Stimulated activated CD8-positive, alpha-beta memory T cell treated with anti-CD3 and anti-CD28 coated beads, Interleukin-12 subunit alpha, Interleukin-12 subunit beta, amount 100 ng/mL, for 24 hours (primary cell): ENCODE measurements around the gene SLC35E4.
"Not testable (repeated sequence)": the region's sequence is repeated elsewhere in the genome, so short reads cannot be mapped to it uniquely, and the experiment has no call there.

Source experiments
- DNase-seq: peaks from one replicate; pipeline ENCODE4 v3.0.0-alpha.2; 2020; ENCODE audit errors: extremely low read depth

Gene SLC35E4, protein sequence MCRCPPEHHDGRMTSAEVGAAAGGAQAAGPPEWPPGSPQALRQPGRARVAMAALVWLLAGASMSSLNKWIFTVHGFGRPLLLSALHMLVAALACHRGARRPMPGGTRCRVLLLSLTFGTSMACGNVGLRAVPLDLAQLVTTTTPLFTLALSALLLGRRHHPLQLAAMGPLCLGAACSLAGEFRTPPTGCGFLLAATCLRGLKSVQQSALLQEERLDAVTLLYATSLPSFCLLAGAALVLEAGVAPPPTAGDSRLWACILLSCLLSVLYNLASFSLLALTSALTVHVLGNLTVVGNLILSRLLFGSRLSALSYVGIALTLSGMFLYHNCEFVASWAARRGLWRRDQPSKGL

GRCh38 chr22:30635273-30636225 lies at the start of gene SLC35E4:
Gene SLC35E4 (plus strand): TSS chr22:30635781. CDS start chr22:30636451, 670 bp downstream.
- peak; percentile 82 for DNase-seq

DNA sequence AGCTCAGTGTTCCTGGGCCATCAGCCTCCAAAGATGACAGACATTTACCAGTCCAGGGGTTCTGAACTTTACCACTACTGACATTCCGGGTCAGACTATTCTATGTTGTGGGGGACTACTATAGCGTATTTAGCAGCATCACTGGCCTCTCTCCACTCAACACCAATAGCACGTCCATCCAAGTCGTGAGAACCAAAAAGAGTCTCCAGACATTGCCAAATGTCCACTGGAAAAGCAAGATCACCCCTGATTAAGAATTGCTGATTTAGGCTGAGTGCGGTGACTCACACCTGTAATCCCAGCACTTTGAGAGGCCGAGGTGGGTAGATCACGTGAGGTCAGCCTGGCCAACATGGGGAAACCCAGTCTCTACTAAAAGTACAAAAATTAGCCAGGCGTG lies 49.2 kb upstream of the SLC35E4 start:
- DNase-seq = no peak

DNA sequence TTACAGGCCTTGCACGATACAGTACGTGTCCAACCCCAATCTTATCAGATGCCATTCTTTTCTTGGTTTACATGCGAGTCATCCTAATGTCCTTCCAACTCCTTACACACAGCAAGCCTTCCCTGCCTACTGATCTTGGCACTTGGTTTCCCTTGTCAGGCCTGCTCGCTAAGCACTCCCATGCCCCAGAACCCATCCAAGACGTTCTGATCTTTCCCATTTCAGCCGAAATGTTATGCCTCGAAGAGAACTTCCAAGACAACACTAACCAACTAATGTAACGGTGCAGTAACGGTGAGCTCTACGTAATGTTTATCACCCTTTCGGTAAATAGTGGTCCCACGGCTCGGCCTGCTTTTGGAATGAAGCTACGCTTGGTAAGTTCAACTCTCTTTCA lies 44.4 kb upstream of the SLC35E4 start:
- no peak for DNase-seq

DNA sequence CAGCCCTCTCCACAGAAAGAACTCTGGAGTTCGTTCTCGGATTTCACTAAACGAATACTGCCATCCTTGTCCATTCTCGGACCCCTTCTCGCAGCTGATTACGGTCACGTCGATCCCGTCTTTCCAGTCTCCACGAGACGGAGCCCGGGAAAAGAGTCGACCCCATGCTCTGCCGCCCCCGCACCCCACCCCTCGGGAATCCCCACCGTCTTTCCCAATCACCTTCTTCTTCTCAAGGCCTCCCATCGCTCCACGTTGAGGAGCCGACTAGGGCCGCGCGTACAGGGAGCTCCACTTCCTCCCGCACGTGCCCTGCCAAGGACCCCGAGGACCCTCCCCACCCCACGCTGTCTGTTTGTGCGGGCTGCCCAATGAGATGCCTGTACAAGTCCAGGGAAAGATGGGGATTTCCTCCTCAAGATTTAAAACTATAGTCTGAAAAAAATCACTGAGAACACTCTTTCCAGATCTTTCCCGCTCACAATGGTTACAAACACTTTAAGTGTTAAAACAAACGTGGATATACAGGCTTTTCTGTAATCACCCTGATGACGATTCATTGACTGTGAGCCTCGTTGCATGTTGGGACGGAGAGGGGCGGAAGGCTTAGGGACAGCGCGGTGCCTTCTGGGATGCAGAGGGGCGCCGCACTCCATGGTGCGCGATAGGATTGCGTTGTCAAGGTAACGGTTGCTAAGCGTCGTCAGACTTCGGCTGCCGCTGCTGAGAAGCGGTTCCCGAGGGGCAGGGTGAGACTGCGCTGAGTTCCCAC lies 43.8 kb upstream of the SLC35E4 start, which contains the start of gene PES1:
TSS of gene PES1 (minus strand) at position 323 of the 772 bp plus-strand sequence. CDS start at position 246, 77 bp downstream.
- DNase-seq = peak; percentile 79

DNA sequence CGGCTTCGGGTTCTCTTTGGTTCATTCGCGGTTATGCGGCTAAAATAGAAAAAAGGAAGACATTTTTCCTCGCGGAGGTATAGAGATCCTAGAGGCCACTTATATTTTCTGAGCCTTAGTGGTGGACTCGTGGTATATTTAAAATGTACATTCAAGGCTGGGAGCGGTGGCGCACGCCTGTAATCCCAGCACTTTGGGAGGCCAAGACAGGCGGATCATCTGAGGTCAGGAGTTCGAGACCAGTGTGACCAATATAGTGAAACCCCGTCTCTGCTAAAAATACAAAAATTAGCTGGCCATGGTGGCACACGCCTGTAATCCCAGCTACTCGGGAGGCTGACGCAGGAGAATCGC lies 43.2 kb upstream of the SLC35E4 start:
- DNase-seq = not testable (repeated sequence)

GRCh38 chr22:30596199-30596598 lies 39.4 kb upstream of the SLC35E4 start:
- DNase-seq = no peak

GRCh38 chr22:30596886-30597285 lies 38.7 kb upstream of the SLC35E4 start:
- no peak for DNase-seq

GRCh38 chr22:30598986-30599385 lies 36.6 kb upstream of the SLC35E4 start:
- DNase-seq = no peak

GRCh38 chr22:30600921-30601320 lies 34.7 kb upstream of the SLC35E4 start:
- no peak for DNase-seq

- DNase-seq = no peak
Measured at GRCh38 chr22:30601464-30601863, 34.1 kb upstream of the SLC35E4 start.

GRCh38 chr22:30602049-30602448 lies 33.5 kb upstream of the SLC35E4 start:
- no peak for DNase-seq

DNA sequence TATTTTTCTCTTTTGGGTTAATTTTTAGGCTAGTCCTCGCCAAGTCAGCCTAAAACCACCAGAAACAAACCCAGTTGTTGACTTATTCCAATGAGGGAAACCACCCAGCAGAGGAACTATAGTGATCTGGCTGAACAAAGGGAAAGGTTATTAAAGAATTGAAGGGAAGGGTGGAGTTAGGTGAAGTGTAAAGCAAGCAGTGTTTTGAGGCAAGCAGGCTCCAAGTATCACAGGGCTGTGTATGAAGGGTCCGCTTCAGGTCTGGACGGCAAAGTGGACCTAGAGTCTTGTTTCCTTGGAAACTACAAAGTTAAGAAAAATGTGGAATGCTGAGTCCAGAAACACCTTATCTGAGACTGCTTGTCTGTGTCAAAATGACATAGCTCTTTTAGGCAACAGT lies 31.8 kb upstream of the SLC35E4 start:
- no peak for DNase-seq

DNA sequence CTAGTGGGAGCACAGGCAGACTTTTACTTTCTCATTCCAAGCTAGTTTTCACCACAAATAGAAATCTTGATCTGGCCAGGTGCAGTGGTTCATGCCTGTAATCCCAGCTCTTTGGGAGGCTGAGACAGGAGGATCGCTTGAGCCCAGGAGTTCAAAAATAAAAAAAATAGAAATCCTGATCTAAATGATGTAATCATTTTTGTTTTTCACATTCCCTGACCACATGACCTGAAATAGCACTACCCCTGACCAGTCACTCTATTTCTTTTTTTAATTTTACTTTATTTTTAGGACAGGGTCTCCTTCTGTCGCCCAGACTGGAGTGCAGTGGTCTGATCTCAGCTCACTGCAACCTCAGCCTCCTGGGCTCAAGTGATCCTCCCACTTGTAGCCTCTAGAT lies 30.9 kb upstream of the SLC35E4 start:
- no peak for DNase-seq

DNA sequence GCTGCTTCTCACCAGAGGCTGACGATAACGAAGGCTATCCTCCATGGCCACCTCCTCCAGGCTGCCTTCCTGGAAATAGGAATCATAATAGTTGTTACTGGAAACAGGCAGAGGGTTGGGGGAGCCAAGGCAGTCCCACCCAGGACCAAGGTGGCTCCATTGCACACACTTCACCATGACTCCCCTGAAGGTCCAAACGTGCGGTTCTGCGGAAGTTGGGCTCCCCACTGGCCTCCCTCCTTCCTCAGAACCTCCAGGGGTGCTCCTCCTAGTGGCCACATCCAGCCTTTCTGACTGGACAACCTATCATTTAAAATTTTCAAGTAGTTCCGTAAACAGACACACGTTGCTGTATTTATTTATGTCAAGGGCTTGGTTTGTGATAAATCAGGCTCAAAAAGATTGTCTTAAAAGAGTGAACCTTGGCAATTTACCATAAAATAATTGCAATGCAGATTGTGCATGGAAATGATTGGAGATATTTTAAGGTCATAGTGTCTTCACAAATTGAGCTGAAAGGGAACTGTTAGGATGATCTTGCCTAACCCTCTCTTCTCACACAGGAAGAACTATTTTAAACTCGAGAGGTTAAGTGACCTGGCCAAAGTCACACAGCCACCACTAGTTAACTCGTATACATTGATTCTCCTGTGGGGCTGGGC lies 30.0 kb upstream of the SLC35E4 start:
- DNase-seq = no peak

- no peak for DNase-seq
Measured at GRCh38 chr22:30606455-30607299, 28.9 kb upstream of the SLC35E4 start, which contains the start of gene TCN2. Gene TCN2 (plus strand): TSS chr22:30607174. CDS start chr22:30607332, 158 bp downstream.

GRCh38 chr22:30607300-30607930 lies 28.2 kb upstream of the SLC35E4 start:
- DNase-seq = no peak

- DNase-seq = no peak
Measured at GRCh38 chr22:30607939-30608338, 27.6 kb upstream of the SLC35E4 start.

- DNase-seq = no peak
Measured at GRCh38 chr22:30609260-30610185, 26.1 kb upstream of the SLC35E4 start.

DNA sequence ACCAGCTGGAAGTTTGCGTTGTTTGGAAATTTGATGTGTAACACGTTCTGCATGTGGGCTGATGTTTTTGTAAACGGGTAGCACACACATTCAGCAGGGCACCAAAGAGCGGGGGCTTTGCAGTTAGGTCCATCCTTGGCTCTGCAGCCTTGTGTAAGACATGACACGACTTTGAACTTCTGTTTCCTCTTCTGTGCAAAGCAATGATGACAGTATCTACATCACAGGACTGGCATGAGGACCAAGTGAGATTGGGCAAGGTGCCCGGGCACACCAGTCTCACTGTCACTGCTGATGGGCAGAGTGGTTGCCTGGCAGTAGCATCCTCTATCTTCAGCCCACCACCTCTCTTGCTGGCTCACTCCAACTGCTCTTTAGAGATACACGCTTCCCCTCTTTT lies 25.3 kb upstream of the SLC35E4 start:
- DNase-seq = no peak
